CD14-positive monocyte (primary cell): ENCODE data around the gene TPRG1L. TPM values are rescaled to one million over a fixed set of nuclear protein-coding genes. Genes with fewer than 3 reads are reported as not detected.
A peak's percentile ranks its signal among the peaks of the same experiment; 100 is the strongest.

Experiments
- DNase-seq, 3 donors: peaks; one replicate each; pipeline ENCODE4 v3.0.0-alpha.2; 2011 to 2022
- H2AFZ ChIP-seq: 2 replicates; pipeline ENCODE4 v1.6.0; 2012; ENCODE audit warnings: mild to moderate bottlenecking, low read depth, low read length, inconsistent platforms; ENCODE audit not compliant: insufficient read depth, poor library complexity, severe bottlenecking
- H3K27ac ChIP-seq, 2 donors: 1 replicate in 1 of 2; 2 replicates in 1 of 2; pipeline ENCODE4 v1.5.1; 2012 to 2013; ENCODE audit warnings: low read length in 2 of 2, control low read depth in 1 of 2, inconsistent platforms in 1 of 2, low read depth in 1 of 2, mild to moderate bottlenecking in 1 of 2
- H3K27me3 ChIP-seq, 2 donors: one replicate each; pipeline versions ENCODE4 v1.6.0 to v1.6.1; 2011 to 2013; ENCODE audit warnings: low read length in 2 of 2; ENCODE audit not compliant: control insufficient read depth in 2 of 2, insufficient read depth in 2 of 2
- H3K36me3 ChIP-seq, 2 donors: replicated peaks in 1 of 2; 1 replicate in 1 of 2; 2 replicates in 1 of 2; pipeline versions ENCODE4 v1.5.1 to v1.6.1; 2012 to 2013; ENCODE audit warnings: low read length in 2 of 2, control low read depth in 1 of 2, inconsistent platforms in 1 of 2, mild to moderate bottlenecking in 1 of 2; ENCODE audit not compliant: insufficient read depth in 2 of 2, control insufficient read depth in 1 of 2
- H3K4me1 ChIP-seq, 2 donors: 1 replicate in 1 of 2; 2 replicates in 1 of 2; pipeline versions ENCODE4 v1.5.1 to v1.6.1; 2012 to 2013; ENCODE audit warnings: low read length in 2 of 2, control low read depth in 1 of 2, inconsistent platforms in 1 of 2, mild to moderate bottlenecking in 1 of 2, moderate library complexity in 1 of 2; ENCODE audit not compliant: insufficient read depth in 2 of 2, control insufficient read depth in 1 of 2
- H3K4me2 ChIP-seq: replicated peaks from 2 replicates; pipeline ENCODE3; 2012; ENCODE audit warnings: low read length, moderate library complexity, mild to moderate bottlenecking; ENCODE audit not compliant: poor library complexity, severe bottlenecking; ENCODE audit errors: extremely low read depth
- H3K4me3 ChIP-seq, 3 experiments: fragments of 200-600 bp in 1 of 3; sonication (generic) in 1 of 3; replicated peaks in 1 of 3; 1 replicate in 2 of 3; 2 replicates in 1 of 3; pipeline ENCODE4 v1.5.1; 2011 to 2013; ENCODE audit warnings: low read length in 3 of 3, mild to moderate bottlenecking in 3 of 3, control low read depth in 2 of 3, low read depth in 2 of 3, inconsistent platforms in 1 of 3, moderate library complexity in 1 of 3
- H3K79me2 ChIP-seq: 2 replicates; pipeline ENCODE4 v1.6.0; 2012; ENCODE audit warnings: mild to moderate bottlenecking, control low read depth, inconsistent platforms, low read length, moderate library complexity; ENCODE audit not compliant: insufficient read depth
- H3K9ac ChIP-seq: 2 replicates; pipeline ENCODE4 v1.6.0; 2017; ENCODE audit warnings: low read length, mild to moderate bottlenecking; ENCODE audit not compliant: insufficient read depth, poor library complexity, severe bottlenecking
- H3K9me3 ChIP-seq, 2 donors: replicated peaks in 1 of 2; 1 replicate in 1 of 2; 2 replicates in 1 of 2; pipeline versions ENCODE4 v1.5.1 to v1.6.1; 2012 to 2013; ENCODE audit warnings: low read length in 2 of 2, control low read depth in 1 of 2; ENCODE audit not compliant: control insufficient read depth in 1 of 2, insufficient read depth in 1 of 2
- H4K20me1 ChIP-seq: 2 replicates; pipeline ENCODE4 v1.6.0; 2012; ENCODE audit warnings: mild to moderate bottlenecking, low read length, control low read depth, moderate library complexity; ENCODE audit not compliant: insufficient read depth
- H3K27ac Mint-ChIP-seq, 7 donors: one replicate each; pipeline ENCODE4 v1.8.0; 2020; ENCODE audit warnings: mild to moderate bottlenecking in 7 of 7, mixed read lengths in 7 of 7, moderate library complexity in 6 of 7, inconsistent platforms in 2 of 7
- H3K27me3 Mint-ChIP-seq, 3 donors: one replicate each; pipeline ENCODE4 v1.8.0; 2021 to 2022; ENCODE audit warnings: low read depth in 3 of 3, mild to moderate bottlenecking in 3 of 3, mixed read lengths in 3 of 3, moderate library complexity in 3 of 3, inconsistent platforms in 1 of 3
- H3K36me3 Mint-ChIP-seq, 2 donors: one replicate each; pipeline ENCODE4 v1.8.0; 2020; ENCODE audit warnings: mixed read lengths in 2 of 2, inconsistent platforms in 1 of 2, mild to moderate bottlenecking in 1 of 2
- H3K4me1 Mint-ChIP-seq: one replicate; pipeline ENCODE4 v1.8.0; 2020; ENCODE audit warnings: mild to moderate bottlenecking, mixed read lengths
- H3K4me3 Mint-ChIP-seq, 2 donors: one replicate each; pipeline ENCODE4 v1.8.0; 2020; ENCODE audit warnings: mild to moderate bottlenecking in 2 of 2, mixed read lengths in 2 of 2, moderate library complexity in 1 of 2
- H3K9me3 Mint-ChIP-seq, 7 donors: one replicate each; pipeline ENCODE4 v1.8.0; 2020 to 2022; ENCODE audit warnings: mixed read lengths in 7 of 7, mild to moderate bottlenecking in 6 of 7, moderate library complexity in 6 of 7, inconsistent platforms in 2 of 7
- WGBS: methylation state at CpG from one replicate; pipeline ENCODE4 v1.1.5; 2013; ENCODE audit warnings: missing lambda C conversion rate; ENCODE audit not compliant: insufficient coverage; 5-methylcytosine and 5-hydroxymethylcytosine counted together
- intact Hi-C, 2 donors: fragments of 100-400 bp; cut with micrococcal nuclease; formaldehyde crosslinking; loops; one replicate each; pipeline versions ENCODE4 v1.15.0 to v1.15.1; 2023
- polyA plus RNA-seq, 3 donors: library from polyadenylated mRNA; depleted of rRNA in 1 of 3; unstranded in 2 of 3; stranded (reverse) in 1 of 3; fragments of 300-500 nt in 2 of 3; fragments of >200 nt in 1 of 3; fragmentation: Illumina TruSeq in 2 of 3; gene quantifications; 1 replicate in 2 of 3; 2 replicates in 1 of 3; pipeline ENCODE4 v1.2.3, GENCODE V29; 2012 to 2021
- TF ChIP-seq, protein P1 (sequence below): fragments of 200-600 bp; IDR thresholded peaks from one replicate; pipeline ENCODE4 v1.8.0; 2022; ENCODE audit warnings: antibody characterized with exemption, mild to moderate bottlenecking

Gene TPRG1L
- polyA plus RNA-seq, 3 donors: 16.1 to 19.7 (median 18.5) TPM

DNA sequence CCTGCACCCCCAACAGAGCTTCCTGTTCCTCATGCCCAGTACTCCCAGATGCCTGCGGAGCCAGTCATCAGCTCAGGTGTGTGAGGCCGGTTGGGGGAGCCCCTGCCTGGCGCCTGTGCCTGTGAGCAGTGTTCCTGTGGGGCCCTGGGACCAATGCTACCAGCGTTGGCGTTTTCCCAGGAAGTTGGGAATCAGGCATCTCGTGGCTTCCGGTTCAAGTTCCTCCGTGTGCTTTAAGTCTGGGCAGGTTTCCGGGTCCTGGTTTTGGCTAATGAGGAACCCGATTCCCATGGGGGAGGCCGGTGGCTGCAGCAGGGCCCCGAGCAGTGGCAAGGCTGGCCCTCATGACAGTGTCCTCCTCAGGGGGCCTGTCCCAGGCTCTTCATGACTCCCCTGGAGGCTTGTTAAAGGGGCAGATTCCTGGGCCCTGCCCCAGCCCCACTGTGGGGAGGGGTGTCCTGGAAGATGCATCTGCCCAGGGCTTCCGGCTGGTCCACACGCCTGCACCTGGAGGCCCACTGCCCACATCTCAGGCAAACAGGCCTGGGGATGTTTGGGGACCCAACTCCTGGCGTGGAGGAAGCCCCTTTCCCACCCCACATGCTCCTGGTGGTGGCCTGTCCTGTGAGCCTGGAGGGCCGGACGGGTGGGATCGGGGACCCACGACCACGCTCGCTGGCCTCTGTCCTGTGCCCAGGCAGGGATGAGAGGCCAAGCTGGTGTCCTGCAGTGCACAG is 53.7 kb downstream of the TPRG1L start:
- peak overlapping the region; percentile 72 to 76 for H3K4me3 Mint-ChIP-seq
- H3K4me3 ChIP-seq: peak overlapping the region in 2 of 3 experiments; percentile 14 to 64
- WGBS: 25% methylated on average over 17 of the region's 21 CpGs
- no peaks in the 10 kb centered on the region for H3K27me3 ChIP-seq
- H3K4me1 ChIP-seq: peaks cover 49 to 55% of the 10 kb centered on the region in 2 donors
- peaks cover 0 to under 1% of the 10 kb centered on the region in 2 donors for H3K36me3 Mint-ChIP-seq
- H3K4me1 Mint-ChIP-seq: peaks cover 55% of the 10 kb centered on the region
- no peaks in the 10 kb centered on the region for H3K79me2 ChIP-seq
- intact Hi-C loops: no loop called here
- no peak overlapping the region for H3K9ac ChIP-seq
- TF ChIP-seq, protein P1, sequence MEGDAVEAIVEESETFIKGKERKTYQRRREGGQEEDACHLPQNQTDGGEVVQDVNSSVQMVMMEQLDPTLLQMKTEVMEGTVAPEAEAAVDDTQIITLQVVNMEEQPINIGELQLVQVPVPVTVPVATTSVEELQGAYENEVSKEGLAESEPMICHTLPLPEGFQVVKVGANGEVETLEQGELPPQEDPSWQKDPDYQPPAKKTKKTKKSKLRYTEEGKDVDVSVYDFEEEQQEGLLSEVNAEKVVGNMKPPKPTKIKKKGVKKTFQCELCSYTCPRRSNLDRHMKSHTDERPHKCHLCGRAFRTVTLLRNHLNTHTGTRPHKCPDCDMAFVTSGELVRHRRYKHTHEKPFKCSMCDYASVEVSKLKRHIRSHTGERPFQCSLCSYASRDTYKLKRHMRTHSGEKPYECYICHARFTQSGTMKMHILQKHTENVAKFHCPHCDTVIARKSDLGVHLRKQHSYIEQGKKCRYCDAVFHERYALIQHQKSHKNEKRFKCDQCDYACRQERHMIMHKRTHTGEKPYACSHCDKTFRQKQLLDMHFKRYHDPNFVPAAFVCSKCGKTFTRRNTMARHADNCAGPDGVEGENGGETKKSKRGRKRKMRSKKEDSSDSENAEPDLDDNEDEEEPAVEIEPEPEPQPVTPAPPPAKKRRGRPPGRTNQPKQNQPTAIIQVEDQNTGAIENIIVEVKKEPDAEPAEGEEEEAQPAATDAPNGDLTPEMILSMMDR: no peak
- no peaks in the 10 kb centered on the region for H4K20me1 ChIP-seq
- peaks cover 0 to 12% (median 6%) of the 10 kb centered on the region in 3 donors for H3K27me3 Mint-ChIP-seq
- DNase-seq: peak in 2 of 3 donors; percentile 37 to 58
- peak overlapping the region; percentile 84 to 87 for H3K27ac ChIP-seq
- H3K9me3 Mint-ChIP-seq: peaks cover 0 to 3% (median 0%) of the 10 kb centered on the region in 7 donors
- H3K9me3 ChIP-seq: no peaks in the 10 kb centered on the region
- H3K4me2 ChIP-seq: peak overlapping the region; percentile 68
- H3K36me3 ChIP-seq: no peaks in the 10 kb centered on the region
- H3K27ac Mint-ChIP-seq: peak overlapping the region; percentile 83 to 93 (median 90)
- H2AFZ ChIP-seq: peak overlapping the region; percentile 59

DNA sequence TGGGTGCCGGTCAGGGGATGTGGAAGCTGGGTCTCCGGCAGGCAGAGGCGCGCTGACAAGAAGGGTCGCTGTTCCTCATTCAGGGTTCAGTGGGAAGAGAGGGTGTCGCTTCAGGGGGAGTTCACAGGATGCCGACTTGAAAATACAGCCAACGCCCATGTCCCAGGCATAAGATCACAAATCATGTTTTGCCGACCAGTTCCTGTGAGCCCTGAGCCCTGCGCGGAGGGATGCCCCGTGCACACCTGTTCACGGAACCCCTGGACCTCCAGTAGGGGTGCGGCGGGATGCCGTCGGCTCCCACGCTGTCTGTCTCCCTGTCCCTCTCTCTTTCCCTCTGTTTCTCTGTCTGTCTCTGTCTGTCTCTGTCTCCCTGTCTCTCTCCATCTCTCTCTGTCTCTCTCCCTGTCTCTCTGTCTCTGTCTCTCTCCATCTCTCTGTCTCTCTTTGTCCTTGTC is 54.3 kb downstream of the TPRG1L start:
- peak; percentile 20 to 40 (median 27) for DNase-seq
- WGBS: 31% methylated on average over 17 of the region's 18 CpGs
- peaks cover 56% of the 10 kb centered on the region for H3K4me1 Mint-ChIP-seq

More for the DNA sequence above, 54.3 kb downstream of the TPRG1L start:
- Histone ChIP-seq H3K9ac (no peak overlapping the region), H3K79me2 (no peaks in the 10 kb centered on the region), H3K4me2 (peak overlapping the region; percentile 68), H2AFZ (peak overlapping the region; percentile 59), H3K27ac (peak overlapping the region; percentile 84 to 87), H3K4me1 (peaks cover 53 to 61% of the 10 kb centered on the region in 2 donors), H3K36me3 (no peaks in the 10 kb centered on the region), H4K20me1 (no peaks in the 10 kb centered on the region), H3K9me3 (no peaks in the 10 kb centered on the region), H3K4me3 (peak overlapping the region; percentile 1 to 64 (median 14)), H3K27me3 (no peaks in the 10 kb centered on the region)
- Mint-ChIP-seq H3K9me3 (peaks cover 0 to 3% (median 0%) of the 10 kb centered on the region in 7 donors), H3K36me3 (no peaks in the 10 kb centered on the region), H3K27ac (peak overlapping the region in 5 of 7 donors; percentile 21 to 92 (median 83)), H3K4me3 (peak overlapping the region; percentile 66 to 72), H3K27me3 (peaks cover 0 to 17% (median 6%) of the 10 kb centered on the region in 3 donors)
- intact Hi-C loops: no loop called here
- TF ChIP-seq, protein P1: no peak

Other genes starting within 250 kb of the TPRG1L start
- gene ARHGEF16, start 170.3 kb upstream of the TPRG1L start, polyA plus RNA-seq: not detected
- gene MEGF6, start 13.5 kb upstream of the TPRG1L start, polyA plus RNA-seq: 1 to 10 TPM in 2 of 3 donors, under 1 TPM in 1; 0.39 to 3.8 (median 1.2) TPM
- 10 to 100 TPM; 26.1 to 64.9 (median 33.2) TPM for gene WRAP73, start 25.1 kb downstream of the TPRG1L start, polyA plus RNA-seq
- gene TP73, start 27.5 kb downstream of the TPRG1L start, polyA plus RNA-seq: under 1 TPM in 2 of 3 donors, not detected in 1; 0.21 to 0.42 TPM
- gene CCDC27, start 127.4 kb downstream of the TPRG1L start, polyA plus RNA-seq: not detected
- 1 to 10 TPM; 1.1 to 2.7 (median 1.4) TPM for gene SMIM1, start 147.7 kb downstream of the TPRG1L start, polyA plus RNA-seq
- gene LRRC47, start 171.5 kb downstream of the TPRG1L start, polyA plus RNA-seq: 10 to 100 TPM; 17.8 to 24.8 (median 18.0) TPM
- gene CEP104, start 232.2 kb downstream of the TPRG1L start, polyA plus RNA-seq: 10 to 100 TPM in 2 of 3 donors, 1 to 10 TPM in 1; 8.3 to 25.1 (median 13.0) TPM
- gene DFFB, start 232.5 kb downstream of the TPRG1L start, polyA plus RNA-seq: 10 to 100 TPM in 1 of 3 donors, 1 to 10 TPM in 2; 5.9 to 14.7 (median 6.6) TPM